ENCODE results near the gene PSIP1. TPM values are rescaled to one million over a fixed set of nuclear protein-coding genes. Genes with fewer than 3 reads are reported as not detected.
A peak's percentile ranks its signal among the peaks of the same experiment; 100 is the strongest.
"Not testable (repeated sequence)": the region's sequence is repeated elsewhere in the genome, so short reads cannot be mapped to it uniquely, and the experiment has no call there.

Gene PSIP1
- polyA plus RNA-seq, 5 donors: 125 to 219 (median 199) TPM

- DNase-seq: not testable (repeated sequence)
Observed at GRCh38 chr9:15441841-15442240, 68.9 kb downstream of the PSIP1 start.

GRCh38 chr9:15438891-15439290 is 71.9 kb downstream of the PSIP1 start:
- DNase-seq: no peak

- no peak for DNase-seq
Observed at GRCh38 chr9:15433661-15434060, 77.1 kb downstream of the PSIP1 start.

GRCh38 chr9:15433191-15433590 is 77.6 kb downstream of the PSIP1 start:
- no peak for DNase-seq

GRCh38 chr9:15430920-15431844 is 79.6 kb downstream of the PSIP1 start:
- DNase-seq: peak in 1 of 2 donors; percentile 1

- DNase-seq: not testable (repeated sequence)
Observed at GRCh38 chr9:15427702-15428101, 83.1 kb downstream of the PSIP1 start.

GRCh38 chr9:15426019-15426418 is 84.8 kb downstream of the PSIP1 start:
- no peak for DNase-seq

- peak in 1 of 2 donors; percentile 29 for DNase-seq
Observed at GRCh38 chr9:15423231-15423985, 87.4 kb downstream of the PSIP1 start.

- peak; percentile 95 to 96 for DNase-seq
Observed at GRCh38 chr9:15422372-15423230, 88.2 kb downstream of the PSIP1 start, which contains the start of gene SNAPC3. TSS of gene SNAPC3 (plus strand) at chr9:15422876. CDS start at chr9:15422880, 4 bp downstream.

- DNase-seq: no peak
Observed at GRCh38 chr9:15421990-15422371, 88.8 kb downstream of the PSIP1 start.

GRCh38 chr9:15421532-15421931 is 89.2 kb downstream of the PSIP1 start:
- no peak for DNase-seq

- DNase-seq: no peak
Observed at GRCh38 chr9:15420796-15421195, 90.0 kb downstream of the PSIP1 start.

- no peak for DNase-seq
Observed at GRCh38 chr9:15417626-15418025, 93.1 kb downstream of the PSIP1 start.

GRCh38 chr9:15416880-15417279 is 93.9 kb downstream of the PSIP1 start:
- peak in 1 of 2 donors; percentile 46 for DNase-seq

Other genes with a start within 250 kb of the PSIP1 start
- gene TTC39B, start 203.8 kb downstream of the PSIP1 start, polyA plus RNA-seq (ENCODE audit: insufficient read depth in 1 of 5, insufficient read length in 5 of 5, low replicate concordance in 1 of 5): 10 to 100 TPM in 4 of 5 donors, 1 to 10 TPM in 1; 6.9 to 13.0 (median 12.3) TPM
- gene SNAPC3, start 88.1 kb downstream of the PSIP1 start, polyA plus RNA-seq (ENCODE audit: insufficient read depth in 1 of 5, insufficient read length in 5 of 5, low replicate concordance in 1 of 5): 10 to 100 TPM; 41.8 to 77.9 (median 64.7) TPM
- gene CCDC171, start 42.1 kb upstream of the PSIP1 start, polyA plus RNA-seq (ENCODE audit: insufficient read depth in 1 of 5, insufficient read length in 5 of 5, low replicate concordance in 1 of 5): 10 to 100 TPM in 2 of 5 donors, 1 to 10 TPM in 3; 7.7 to 12.5 (median 9.9) TPM

All from right lung (tissue), 5 donors.